H1 (cell line): Measurements from ENCODE around the gene NPTN. TPM values are rescaled to one million over a fixed set of nuclear protein-coding genes. Genes with fewer than 3 reads are reported as not detected.

Source experiments
- CTCF ChIA-PET: fragments of 300-600 bp; sonication (Branson Sonifier 250); formaldehyde crosslinking; loops from one replicate; lab custom pipeline; 2021; ENCODE audit not compliant: partially characterized antibody; lab: Charles Lee
- POLR2A ChIA-PET: fragments of 300-600 bp; sonication (Branson Sonifier 250); formaldehyde crosslinking; loops from one replicate; lab custom pipeline; 2021; ENCODE audit warnings: inconsistent platforms; ENCODE audit not compliant: partially characterized antibody; lab: Charles Lee
- DNase-seq, 2 experiments: peaks; one replicate each; pipeline versions ENCODE4 v3.0.0 to v3.0.0-alpha.2; 2010 to 2022; ENCODE audit warnings: low spot score in 2 of 2, low read depth in 1 of 2, mixed read lengths in 1 of 2
- FAIRE-seq: peaks from 2 replicates; lab custom pipeline; 2011; peaks lifted over from hg19 to GRCh38; lab: Jason Lieb, UNC
- H2AFZ ChIP-seq: 2 replicates; pipeline ENCODE4 v1.8.1; 2012; ENCODE audit warnings: low read length, inconsistent platforms
- H2AK5ac ChIP-seq: 2 replicates; pipeline ENCODE4 v1.6.1; 2013; ENCODE audit warnings: low read depth, low read length
- H2BK120ac ChIP-seq: replicated peaks from 2 replicates; pipeline ENCODE3; 2013; ENCODE audit warnings: low read depth, low read length, inconsistent platforms
- H2BK12ac ChIP-seq: 2 replicates; pipeline ENCODE4 v1.6.1; 2013; ENCODE audit warnings: low read depth, low read length
- H2BK15ac ChIP-seq: 2 replicates; pipeline ENCODE4 v1.6.1; 2013; ENCODE audit warnings: low read length
- H2BK20ac ChIP-seq: 2 replicates; pipeline ENCODE4 v1.6.1; 2013; ENCODE audit warnings: low read length
- H2BK5ac ChIP-seq: 2 replicates; pipeline ENCODE4 v1.6.1; 2013; ENCODE audit warnings: low read depth, low read length
- H3K14ac ChIP-seq: 2 replicates; pipeline ENCODE4 v1.6.1; 2013; ENCODE audit warnings: inconsistent platforms; ENCODE audit not compliant: insufficient read length
- H3K18ac ChIP-seq: 2 replicates; pipeline ENCODE4 v1.6.1; 2013; ENCODE audit warnings: low read length; ENCODE audit errors: extremely low read depth
- H3K23ac ChIP-seq: 2 replicates; pipeline ENCODE4 v1.6.1; 2013; ENCODE audit warnings: inconsistent platforms; ENCODE audit not compliant: insufficient read length
- H3K23me2 ChIP-seq: 2 replicates; pipeline ENCODE4 v1.6.1; 2013; ENCODE audit warnings: low read depth, low read length
- H3K27ac ChIP-seq: 2 replicates; pipeline ENCODE4 v1.6.1; 2011; ENCODE audit warnings: low read depth, low read length, inconsistent platforms
- H3K27me3 ChIP-seq, 4 experiments: replicated peaks in 1 of 4; 1 replicate in 1 of 4; 2 replicates in 3 of 4; pipeline versions ENCODE4 v1.6.1 to v1.8.1; 2011 to 2013; ENCODE audit warnings: low read length in 3 of 4, mild to moderate bottlenecking in 3 of 4, inconsistent platforms in 2 of 4, mixed read lengths in 2 of 4, moderate library complexity in 1 of 4; ENCODE audit not compliant: control insufficient read depth in 3 of 4, insufficient read depth in 3 of 4; ENCODE audit errors: extremely low read depth in 1 of 4
- H3K36me3 ChIP-seq, 4 experiments: 2 replicates each; pipeline versions ENCODE4 v1.6.1 to v1.8.1; 2011 to 2013; ENCODE audit warnings: mild to moderate bottlenecking in 4 of 4, low read length in 3 of 4, moderate library complexity in 2 of 4, control low read depth in 1 of 4, inconsistent platforms in 1 of 4; ENCODE audit not compliant: insufficient read depth in 4 of 4, control insufficient read depth in 2 of 4
- H3K4ac ChIP-seq: replicated peaks from 2 replicates; pipeline ENCODE3; 2013; ENCODE audit warnings: low read length, low read depth, mixed read lengths, inconsistent platforms; ENCODE audit not compliant: insufficient read length
- H3K4me1 ChIP-seq, 4 experiments: replicated peaks in 1 of 4; 1 replicate in 1 of 4; 2 replicates in 3 of 4; pipeline versions ENCODE4 v1.6.1 to v1.8.1; 2011 to 2013; ENCODE audit warnings: low read length in 3 of 4, inconsistent platforms in 2 of 4, mixed read lengths in 1 of 4; ENCODE audit not compliant: insufficient read depth in 4 of 4, control insufficient read depth in 3 of 4
- H3K4me2 ChIP-seq, 2 experiments: 2 replicates each; pipeline versions ENCODE4 v1.6.1 to v1.8.1; 2011 to 2013; ENCODE audit warnings: low read depth in 2 of 2, low read length in 2 of 2, control low read depth in 1 of 2, inconsistent platforms in 1 of 2, mild to moderate bottlenecking in 1 of 2; ENCODE audit not compliant: insufficient read depth in 1 of 2
- H3K4me3 ChIP-seq, 4 experiments: fragments of 200-600, 300-600 bp in 1 of 4; sonication (generic), shearing (Covaris generic), sonication (Bioruptor Twin) in 1 of 4; 2 replicates each; pipeline versions ENCODE4 v1.5.1 to v1.8.1; 2011 to 2016; ENCODE audit warnings: low read length in 4 of 4, low read depth in 3 of 4, control low read depth in 2 of 4, inconsistent platforms in 2 of 4, mild to moderate bottlenecking in 2 of 4, mixed read lengths in 1 of 4, moderate library complexity in 1 of 4; ENCODE audit not compliant: insufficient read depth in 2 of 4; ENCODE audit errors: extremely low read depth in 1 of 4
- H3K56ac ChIP-seq: replicated peaks from 2 replicates; pipeline ENCODE3; 2013; ENCODE audit warnings: low read depth, mild to moderate bottlenecking, mixed read lengths, low read length, inconsistent platforms; ENCODE audit not compliant: insufficient read length
- H3K79me1 ChIP-seq: 2 replicates; pipeline ENCODE4 v1.6.1; 2013; ENCODE audit warnings: low read depth, low read length, control low read depth
- H3K79me2 ChIP-seq, 2 experiments: 2 replicates each; pipeline versions ENCODE4 v1.6.1 to v1.8.1; 2012 to 2013; ENCODE audit warnings: low read length in 2 of 2, mild to moderate bottlenecking in 2 of 2, inconsistent platforms in 1 of 2; ENCODE audit not compliant: insufficient read depth in 2 of 2, control insufficient read depth in 1 of 2
- H3K9ac ChIP-seq, 4 experiments: replicated peaks in 1 of 4; 1 replicate in 1 of 4; 2 replicates in 3 of 4; pipeline versions ENCODE4 v1.6.1 to v1.8.1; 2011 to 2013; ENCODE audit warnings: low read depth in 3 of 4, low read length in 3 of 4, control low read depth in 2 of 4, mild to moderate bottlenecking in 2 of 4, moderate library complexity in 2 of 4, inconsistent platforms in 1 of 4; ENCODE audit errors: extremely low read depth in 1 of 4
- H3K9me3 ChIP-seq, 2 experiments: 2 replicates each; pipeline versions ENCODE4 v1.6.1 to v1.8.1; 2012 to 2013; ENCODE audit warnings: mild to moderate bottlenecking in 2 of 2, moderate library complexity in 2 of 2, control low read depth in 1 of 2, inconsistent platforms in 1 of 2, low read depth in 1 of 2, low read length in 1 of 2, mixed read lengths in 1 of 2; ENCODE audit not compliant: insufficient read depth in 2 of 2
- H4K20me1 ChIP-seq, 2 experiments: replicated peaks in 1 of 2; 2 replicates each; pipeline versions ENCODE3 to v1.8.1; 2011 to 2013; ENCODE audit warnings: inconsistent platforms in 2 of 2, low read length in 2 of 2, mild to moderate bottlenecking in 1 of 2; ENCODE audit not compliant: insufficient read depth in 2 of 2, control insufficient read depth in 1 of 2
- H4K5ac ChIP-seq: 2 replicates; pipeline ENCODE4 v1.6.1; 2013; ENCODE audit warnings: low read length, low read depth, mixed read lengths, inconsistent platforms; ENCODE audit not compliant: insufficient read length
- H4K8ac ChIP-seq: 2 replicates; pipeline ENCODE4 v1.8.0; 2013; ENCODE audit warnings: mild to moderate bottlenecking, moderate library complexity, low read length, inconsistent platforms; ENCODE audit not compliant: insufficient read depth; ENCODE audit errors: extremely low read depth
- H4K91ac ChIP-seq: replicated peaks from 2 replicates; pipeline ENCODE3; 2013; ENCODE audit warnings: low read length, mixed read lengths, inconsistent platforms; ENCODE audit not compliant: insufficient read length
- BRCA1 ChIP-seq: IDR thresholded peaks from 2 replicates; pipeline ENCODE4 v1.6.1; 2012; ENCODE audit warnings: low read depth, low read length, improper control_type of control experiment
- USF2 ChIP-seq: IDR thresholded peaks from 2 replicates; pipeline ENCODE4 v1.6.1; 2011; ENCODE audit warnings: low read length, improper control_type of control experiment
- WGBS, 2 experiments: shearing (Covaris generic) in 1 of 2; methylation state at CpG; one replicate each; pipeline versions ENCODE4 v1.1.6 to v1.1.7; 2013 to 2015; ENCODE audit warnings: low lambda C conversion rate in 2 of 2, mixed read lengths in 2 of 2, inconsistent platforms in 1 of 2, low coverage in 1 of 2, missing lambda C conversion rate in 1 of 2; ENCODE audit not compliant: insufficient replicate concordance in 2 of 2, insufficient coverage in 1 of 2, insufficient read length in 1 of 2; ENCODE audit errors: extremely low coverage in 1 of 2, missing lambda C conversion rate in 1 of 2; 5-methylcytosine and 5-hydroxymethylcytosine counted together
- polyA plus RNA-seq, 7 experiments: library from polyadenylated mRNA; depleted of rRNA in 3 of 7; stranded (reverse) in 5 of 7; unstranded in 2 of 7; fragments of >200 nt in 5 of 7; fragments of 200-250 nt in 2 of 7; gene quantifications; 1 replicate in 5 of 7; 2 replicates in 1 of 7; 4 replicates in 1 of 7; pipeline versions ENCODE4 v1.2.1 to v1.2.3, GENCODE V29; 2011 to 2013; ENCODE audit warnings: missing spikeins in 2 of 7, mixed read lengths in 2 of 7
- total RNA-seq: library from RNA; stranded (reverse); fragmentation: NEBNext Ultra II Directional; extraction: Animal tissue kit (Norgen Biotek cat#: 25700); gene quantifications from 2 replicates; pipeline ENCODE4 v1.2.1, GENCODE V29; 2021

The NPTN gene
- total and polyA plus RNA-seq, 2 of the 8 experiments (the other 6 are each of a cell fraction or from before 2014, with no cell fraction given) = 67.0 to 113 TPM

GRCh38 chr15:73590263-73590662 lies 42.9 kb downstream of the NPTN start:
- Histone ChIP-seq H3K27me3 (no peaks in the 10 kb centered on the region), H3K36me3 (peaks cover 0 to 24% (median 14%) of the 10 kb centered on the region in 4 experiments; a peak in 6 of 8 replicates), H3K4me1 (no peaks in the 10 kb centered on the region; a peak in 1 of 7 replicates), H2BK120ac (no peak overlapping the region), H3K4ac (no peak overlapping the region), H3K9me3 (no peaks in the 10 kb centered on the region), H3K23ac (no peak overlapping the region), H4K8ac (no peak overlapping the region), H2AFZ (no peak overlapping the region), H3K27ac (no peak overlapping the region), H3K23me2 (no peaks in the 10 kb centered on the region), H3K14ac (no peak overlapping the region), H2BK5ac (no peak overlapping the region), H2AK5ac (no peak overlapping the region), H3K79me1 (peaks cover 2% of the 10 kb centered on the region; the same call in 1 of the 2 replicates), H2BK15ac (no peak overlapping the region), H4K91ac (no peak overlapping the region), H3K9ac (no peak overlapping the region), H4K20me1 (peaks cover 7 to 19% of the 10 kb centered on the region in 2 experiments), H3K4me2 (no peak overlapping the region), H2BK20ac (no peak overlapping the region), H3K56ac (no peak overlapping the region), H3K79me2 (peaks cover 0 to 30% of the 10 kb centered on the region in 2 experiments; a peak in 3 of 4 replicates), H3K18ac (no peak overlapping the region), H4K5ac (no peak overlapping the region), H3K4me3 (no peak overlapping the region), H2BK12ac (no peak overlapping the region)
- FAIRE-seq (no peak), DNase-seq (no peak)
- ChIA-PET CTCF (interaction anchor here (0.6 to 1.7 kb wide), 6 partner anchors 21 to 123 kb away, joined by 3 to 9 read pairs (median 4); no protein-coding TSS in a partner anchor), POLR2A (interaction anchor here (0.8 kb wide), 1 partner anchor 11 kb away, joined by 5 read pairs; no protein-coding TSS in a partner anchor)
- WGBS, 2 experiments = 76% methylated on average over 3 of the region's 5 CpGs; no CpG with 5 or more reads in 1 of the 2 experiments
- TF ChIP-seq BRCA1 (no peak), USF2 (no peak)
